ENCODE data around the gene OSTC.

Gene OSTC

DNA sequence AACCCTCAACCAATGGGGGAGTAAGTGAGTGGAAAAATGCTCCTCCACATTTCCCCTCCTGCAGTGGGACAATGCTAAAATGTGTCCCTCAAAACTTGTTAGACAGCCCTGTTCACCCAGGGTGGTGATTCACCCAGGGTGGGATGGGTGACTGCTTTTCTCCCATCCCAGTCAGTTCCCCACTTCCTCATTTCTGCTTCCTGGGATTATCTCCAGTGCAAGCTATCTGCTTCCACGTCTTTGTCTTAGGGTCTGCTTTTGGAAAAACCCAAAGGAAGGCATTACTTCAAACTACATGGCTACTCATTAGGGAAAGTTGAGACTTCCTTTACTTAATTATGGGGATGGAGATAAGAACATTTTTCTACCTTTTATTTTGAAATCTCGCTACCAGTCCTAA is 67.0 kb downstream of the OSTC start:
- DNase-seq, result no peak

Data from NCI-H2171 (cell line).